ENCODE data around the gene EDA.

EDA gene

GRCh38 chrX:70001708-70002341 lies 385.9 kb downstream of the EDA start:
- Mint-ChIP-seq H3K4me3 (no peak overlapping the region), H3K36me3 (no peaks in the 10 kb centered on the region), H3K9me3 (peaks cover 3 to 6% of the 10 kb centered on the region in 2 donors), H3K4me1 (no peaks in the 10 kb centered on the region), H3K27ac (no peak overlapping the region), H3K27me3 (peaks cover 0 to 7% of the 10 kb centered on the region in 2 donors)
- DNase-seq (no peak), ATAC-seq (replicated peaks) (no peak)

- ATAC-seq (replicated peaks), result no peak
- no peak overlapping the region for H3K27ac Mint-ChIP-seq
Measured at GRCh38 chrX:70007946-70008345, 392.0 kb downstream of the EDA start.

GRCh38 chrX:70009049-70009448 lies 393.1 kb downstream of the EDA start:
- Mint-ChIP-seq H3K4me3 (no peak overlapping the region), H3K4me1 (no peaks in the 10 kb centered on the region), H3K27ac (no peak overlapping the region), H3K36me3 (no peaks in the 10 kb centered on the region), H3K9me3 (peaks cover 0 to 6% of the 10 kb centered on the region in 2 donors), H3K27me3 (peaks cover 0 to 25% of the 10 kb centered on the region in 2 donors)
- no peak for ATAC-seq (replicated peaks)
- no peak for DNase-seq

More at GRCh38 chrX:70007946-70008345, 392.0 kb downstream of the EDA start:
- DNase-seq, result no peak
- no peak overlapping the region for H3K4me3 Mint-ChIP-seq
- peaks cover 0 to 16% of the 10 kb centered on the region in 2 donors for H3K27me3 Mint-ChIP-seq
- H3K4me1 Mint-ChIP-seq, result no peaks in the 10 kb centered on the region
- H3K36me3 Mint-ChIP-seq, result no peaks in the 10 kb centered on the region
- H3K9me3 Mint-ChIP-seq, result peaks cover 0 to 6% of the 10 kb centered on the region in 2 donors

- Mint-ChIP-seq H3K27ac (no peak overlapping the region), H3K36me3 (no peaks in the 10 kb centered on the region), H3K27me3 (peaks cover 0 to 35% of the 10 kb centered on the region in 2 donors), H3K9me3 (peaks cover 0 to 6% of the 10 kb centered on the region in 2 donors), H3K4me1 (no peaks in the 10 kb centered on the region), H3K4me3 (no peak overlapping the region)
- ATAC-seq (replicated peaks) (no peak), DNase-seq (no peak)
Measured at GRCh38 chrX:70009970-70010369, 394.1 kb downstream of the EDA start.

- no peak overlapping the region for H3K4me3 Mint-ChIP-seq
- no peak overlapping the region for H3K27ac Mint-ChIP-seq
- H3K36me3 Mint-ChIP-seq, result no peaks in the 10 kb centered on the region
- H3K4me1 Mint-ChIP-seq, result no peaks in the 10 kb centered on the region
- peaks cover 0 to 3% of the 10 kb centered on the region in 2 donors for H3K9me3 Mint-ChIP-seq
- no peak for ATAC-seq (replicated peaks)
- no peak for DNase-seq
- H3K27me3 Mint-ChIP-seq, result peaks cover 0 to 35% of the 10 kb centered on the region in 2 donors
Measured at GRCh38 chrX:70012756-70013155, 396.8 kb downstream of the EDA start.

- no peak overlapping the region for H3K4me3 Mint-ChIP-seq
- no peak for ATAC-seq (replicated peaks)
- DNase-seq, result no peak
- H3K27me3 Mint-ChIP-seq, result peaks cover 0 to 35% of the 10 kb centered on the region in 2 donors
- H3K36me3 Mint-ChIP-seq, result no peaks in the 10 kb centered on the region
- H3K9me3 Mint-ChIP-seq, result peaks cover 3 to 6% of the 10 kb centered on the region in 2 donors
- H3K27ac Mint-ChIP-seq, result no peak overlapping the region
- no peaks in the 10 kb centered on the region for H3K4me1 Mint-ChIP-seq
Measured at GRCh38 chrX:70013466-70014381, 397.8 kb downstream of the EDA start.

- H3K4me1 Mint-ChIP-seq, result no peaks in the 10 kb centered on the region
- no peak for DNase-seq
- H3K36me3 Mint-ChIP-seq, result no peaks in the 10 kb centered on the region
- no peak overlapping the region for H3K4me3 Mint-ChIP-seq
- H3K27ac Mint-ChIP-seq, result no peak overlapping the region
- ATAC-seq (replicated peaks), result no peak
- H3K27me3 Mint-ChIP-seq, result peaks cover 0 to 30% of the 10 kb centered on the region in 2 donors
- peaks cover 3 to 6% of the 10 kb centered on the region in 2 donors for H3K9me3 Mint-ChIP-seq
Measured at GRCh38 chrX:70016513-70016912, 400.6 kb downstream of the EDA start.

- H3K27ac Mint-ChIP-seq, result no peak overlapping the region
- H3K27me3 Mint-ChIP-seq, result peaks cover 14 to 19% of the 10 kb centered on the region in 2 donors
- no peaks in the 10 kb centered on the region for H3K4me1 Mint-ChIP-seq
- H3K36me3 Mint-ChIP-seq, result no peaks in the 10 kb centered on the region
- DNase-seq, result no peak
- peaks cover 3 to 4% of the 10 kb centered on the region in 2 donors for H3K9me3 Mint-ChIP-seq
- ATAC-seq (replicated peaks), result no peak
- no peak overlapping the region for H3K4me3 Mint-ChIP-seq
Measured at GRCh38 chrX:70022616-70023015, 406.7 kb downstream of the EDA start.

- Mint-ChIP-seq H3K4me3 (no peak overlapping the region), H3K27ac (no peak overlapping the region), H3K27me3 (peaks cover 23 to 34% of the 10 kb centered on the region in 2 donors), H3K36me3 (no peaks in the 10 kb centered on the region), H3K4me1 (no peaks in the 10 kb centered on the region), H3K9me3 (no peaks in the 10 kb centered on the region)
- ATAC-seq (replicated peaks) (no peak), DNase-seq (no peak)
Measured at GRCh38 chrX:70025464-70025863, 409.6 kb downstream of the EDA start.

- ATAC-seq (replicated peaks) (no peak), DNase-seq (no peak)
- H3K27ac Mint-ChIP-seq, result no peak overlapping the region
- no peaks in the 10 kb centered on the region for H3K9me3 Mint-ChIP-seq
- no peaks in the 10 kb centered on the region for H3K36me3 Mint-ChIP-seq
- no peaks in the 10 kb centered on the region for H3K4me1 Mint-ChIP-seq
- peaks cover 24 to 41% of the 10 kb centered on the region in 2 donors for H3K27me3 Mint-ChIP-seq
- H3K4me3 Mint-ChIP-seq, result no peak overlapping the region
Measured at GRCh38 chrX:70026112-70026850, 410.4 kb downstream of the EDA start.

- no peaks in the 10 kb centered on the region for H3K9me3 Mint-ChIP-seq
- ATAC-seq (replicated peaks) (no peak), DNase-seq (no peak)
- H3K36me3 Mint-ChIP-seq, result no peaks in the 10 kb centered on the region
- no peak overlapping the region for H3K27ac Mint-ChIP-seq
- H3K27me3 Mint-ChIP-seq, result peaks cover 24 to 47% of the 10 kb centered on the region in 2 donors
- H3K4me3 Mint-ChIP-seq, result no peak overlapping the region
- H3K4me1 Mint-ChIP-seq, result no peaks in the 10 kb centered on the region
Measured at GRCh38 chrX:70026851-70027200, 410.9 kb downstream of the EDA start.

GRCh38 chrX:70029863-70030262 lies 413.9 kb downstream of the EDA start:
- peaks cover 24 to 52% of the 10 kb centered on the region in 2 donors for H3K27me3 Mint-ChIP-seq
- H3K4me1 Mint-ChIP-seq, result peaks cover 4 to 8% of the 10 kb centered on the region in 2 donors
- H3K27ac Mint-ChIP-seq, result no peak overlapping the region
- ATAC-seq (replicated peaks), result no peak
- H3K4me3 Mint-ChIP-seq, result no peak overlapping the region
- H3K9me3 Mint-ChIP-seq, result no peaks in the 10 kb centered on the region
- no peak for DNase-seq
- no peaks in the 10 kb centered on the region for H3K36me3 Mint-ChIP-seq

GRCh38 chrX:70030301-70030767 lies 414.4 kb downstream of the EDA start:
- DNase-seq, result peak; percentile 23
- no peaks in the 10 kb centered on the region for H3K9me3 Mint-ChIP-seq
- H3K27me3 Mint-ChIP-seq, result peaks cover 24 to 52% of the 10 kb centered on the region in 2 donors
- H3K27ac Mint-ChIP-seq, result no peak overlapping the region
- H3K36me3 Mint-ChIP-seq, result no peaks in the 10 kb centered on the region
- peaks cover 4 to 8% of the 10 kb centered on the region in 2 donors for H3K4me1 Mint-ChIP-seq
- ATAC-seq (replicated peaks), result peak; percentile 60 to 72
- H3K4me3 Mint-ChIP-seq, result no peak overlapping the region

GRCh38 chrX:70032792-70033191 lies 416.9 kb downstream of the EDA start:
- Mint-ChIP-seq H3K9me3 (no peaks in the 10 kb centered on the region), H3K4me3 (no peak overlapping the region), H3K27me3 (peaks cover 10 to 34% of the 10 kb centered on the region in 2 donors), H3K27ac (no peak overlapping the region), H3K4me1 (peaks cover 4 to 8% of the 10 kb centered on the region in 2 donors), H3K36me3 (no peaks in the 10 kb centered on the region)
- no peak for ATAC-seq (replicated peaks)
- no peak for DNase-seq

Measured in stimulated activated naive B cell treated with anti-CD40 and anti-IgM and Interleukin-4, amounts not matched to agents 10 μg/mL and 1 μg/mL and 100 μg/mL, for 72 hours (primary cell).